NCI-H82 treated with DMSO at 0.1 percent for 48 hours (cell line): ENCODE results near the gene IGFBP5.

ENCODE experiments used
- DNase-seq: peaks from one replicate; lab custom pipeline; 2025; ENCODE audit not compliant: unreplicated experiment; lab: John Stamatoyannopoulos, UW

IGFBP5 gene

GRCh38 chr2:216695401-216695821, at the start of gene IGFBP5:
IGFBP5 (minus strand) TSS chr2:216695549; CDS start chr2:216694775, 774 bp downstream.
- peak; percentile 74 for DNase-seq

- no peak for DNase-seq
Observed at GRCh38 chr2:216743781-216744180, 48.4 kb upstream of the IGFBP5 start.

DNA sequence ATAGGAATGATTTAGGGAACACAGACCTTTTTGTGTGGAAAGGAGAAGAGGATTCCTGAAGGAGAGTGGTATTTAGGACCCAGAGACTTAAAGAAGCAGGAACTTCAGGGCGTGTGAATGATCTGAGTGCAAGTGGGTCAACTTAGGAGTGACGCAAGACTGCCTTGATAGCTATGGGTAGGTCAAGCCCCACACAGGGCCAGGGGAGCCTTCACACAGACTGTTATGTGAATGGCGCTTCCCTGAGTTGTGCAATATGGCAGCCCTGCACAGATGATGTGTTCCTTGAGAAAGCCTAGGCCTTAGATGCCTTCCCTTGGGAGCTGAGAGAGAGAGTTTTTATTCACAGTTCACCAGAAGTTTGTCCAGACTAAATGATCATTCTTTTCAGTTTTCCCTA, 47.1 kb upstream of the IGFBP5 start:
- DNase-seq, result no peak

DNA sequence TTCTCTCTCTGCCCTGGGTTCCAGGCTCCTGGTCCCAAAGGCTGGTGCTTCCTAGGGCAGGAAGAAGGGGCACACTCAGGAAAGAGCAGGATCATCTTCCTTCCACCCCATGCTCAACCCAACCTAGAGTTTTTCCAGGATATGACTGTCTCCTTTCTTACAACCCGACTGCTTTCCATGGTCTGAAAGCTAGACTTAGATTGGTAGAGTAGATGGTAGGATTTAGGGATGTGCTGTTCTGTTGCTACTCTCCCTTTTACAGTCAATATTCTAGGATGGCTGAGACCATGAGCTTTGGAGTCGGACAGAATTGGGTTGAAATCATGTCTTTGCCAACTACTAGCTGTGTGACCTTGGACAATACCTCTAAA, 45.9 kb upstream of the IGFBP5 start:
- DNase-seq, result no peak

GRCh38 chr2:216740557-216741222, 45.3 kb upstream of the IGFBP5 start:
- no peak for DNase-seq

GRCh38 chr2:216739035-216739434, 43.7 kb upstream of the IGFBP5 start:
- DNase-seq, result no peak

DNA sequence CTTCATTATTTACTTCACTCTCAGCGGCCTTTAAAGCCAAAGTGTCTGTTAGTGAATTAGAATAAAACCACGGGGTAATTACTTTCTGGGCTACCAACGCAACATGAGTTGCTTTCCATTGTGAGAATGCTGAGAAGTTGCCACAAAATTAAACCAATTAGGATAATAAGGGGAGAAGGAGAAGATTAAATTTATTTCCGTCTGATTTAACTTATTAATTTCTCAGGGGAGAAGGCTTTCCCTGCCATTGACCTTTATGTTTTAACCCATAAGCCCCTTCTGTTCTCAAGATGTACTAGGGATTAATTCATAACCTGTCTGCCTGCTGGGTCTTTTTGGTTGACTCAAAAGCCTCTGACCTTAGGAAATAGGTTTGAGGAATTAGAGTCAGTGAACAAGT, 42.3 kb upstream of the IGFBP5 start:
- peak; percentile 78 for DNase-seq

DNA sequence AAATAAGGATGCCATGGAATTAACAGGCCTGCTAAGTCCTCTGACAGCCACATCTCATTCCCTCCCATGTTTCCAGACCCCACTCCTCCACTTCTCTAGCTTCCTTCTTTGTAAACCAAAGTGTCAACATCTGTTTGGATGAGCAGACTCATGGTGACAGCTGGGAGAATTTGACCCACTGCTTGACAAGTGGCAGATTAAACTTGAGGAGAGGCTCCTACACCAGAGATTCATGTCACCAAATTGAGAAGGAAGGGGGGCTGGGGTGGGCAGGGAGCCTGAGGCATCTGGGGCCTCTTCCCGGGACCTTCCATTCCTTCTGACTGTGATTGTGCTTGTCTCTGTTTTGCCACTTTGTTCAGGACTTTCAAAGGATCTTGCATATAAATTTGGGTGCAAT, 41.0 kb upstream of the IGFBP5 start:
- peak; percentile 40 for DNase-seq

DNA sequence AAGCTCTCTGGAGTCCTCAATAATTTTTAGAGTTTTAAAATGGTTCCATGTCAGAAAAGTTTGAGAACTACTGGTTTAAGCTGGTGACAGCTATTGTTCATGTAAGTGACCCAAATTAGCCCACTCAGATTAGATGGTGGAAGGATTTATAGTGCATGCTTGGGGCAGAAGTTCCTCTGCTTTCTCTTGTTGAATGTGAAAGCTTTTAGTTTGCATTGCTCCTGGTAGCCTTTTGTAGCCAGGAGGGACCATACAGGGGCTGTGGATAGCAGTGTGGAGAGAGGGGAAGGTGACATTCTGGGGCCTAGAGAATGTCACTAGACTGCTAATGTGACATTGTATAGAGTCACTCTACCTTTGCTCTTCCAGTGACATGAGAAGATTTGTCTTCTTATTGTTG, 40.3 kb upstream of the IGFBP5 start:
- no peak for DNase-seq

DNA sequence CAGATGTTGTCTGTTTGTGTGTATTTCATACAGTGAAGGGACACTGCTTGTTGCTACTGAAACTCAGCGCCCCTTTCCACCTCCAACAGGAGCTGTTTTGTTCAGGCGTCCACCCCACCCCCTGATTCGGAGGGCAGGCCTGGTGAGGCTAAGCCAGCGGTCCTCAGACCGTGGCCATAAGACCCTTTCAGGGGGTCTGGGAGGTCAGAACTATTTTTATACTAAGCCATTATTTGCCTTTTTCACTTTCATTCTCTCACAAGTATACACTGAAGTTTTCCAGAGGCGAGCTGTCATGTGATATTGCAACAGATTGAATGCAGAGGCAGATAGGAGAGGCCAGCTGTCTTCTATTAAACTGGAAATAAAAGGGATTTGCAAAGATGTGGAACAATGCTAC, 39.7 kb upstream of the IGFBP5 start:
- DNase-seq, result no peak

DNA sequence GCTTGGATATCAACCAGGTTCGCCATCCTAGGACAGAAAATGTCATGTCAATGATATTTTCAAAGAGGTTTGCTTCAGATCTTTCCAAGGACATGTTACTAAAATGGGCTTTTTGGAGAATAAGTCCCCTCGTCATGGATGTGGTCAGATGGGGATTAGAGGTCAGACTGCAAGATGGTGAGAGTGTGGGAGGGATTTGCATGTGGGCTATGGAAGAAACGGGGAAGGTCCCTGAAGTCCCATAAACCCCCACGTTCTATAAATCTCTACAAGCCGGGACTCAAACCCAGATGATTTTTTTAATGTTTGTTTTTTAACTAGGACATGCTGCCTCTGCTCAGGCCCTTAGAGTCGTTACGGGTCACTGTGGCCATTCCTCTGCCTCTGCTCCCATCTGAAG, 37.7 kb upstream of the IGFBP5 start:
- no peak for DNase-seq

GRCh38 chr2:216732334-216732733, 37.0 kb upstream of the IGFBP5 start:
- no peak for DNase-seq

DNA sequence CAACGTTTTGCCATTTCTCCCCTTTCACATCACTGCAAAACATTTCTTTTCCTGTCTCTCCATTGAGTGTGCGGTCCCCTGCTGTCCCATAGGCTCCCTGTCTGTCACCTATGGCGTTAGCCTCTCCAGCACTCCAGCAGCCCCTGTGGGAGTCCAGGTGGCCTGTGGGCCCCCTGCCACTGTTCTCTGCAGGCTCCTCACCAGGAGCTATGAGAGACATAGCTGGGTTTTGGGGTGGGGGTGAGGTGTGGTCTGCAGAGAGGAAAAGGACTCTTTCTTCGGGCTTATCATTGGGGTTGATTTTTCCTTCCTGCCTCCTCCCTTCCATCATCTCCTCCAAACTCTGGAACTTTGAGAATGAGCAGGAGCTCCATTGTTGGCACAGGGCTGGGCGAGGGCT, 36.1 kb upstream of the IGFBP5 start:
- no peak for DNase-seq

GRCh38 chr2:216730871-216731270, 35.5 kb upstream of the IGFBP5 start:
- DNase-seq, result no peak

DNA sequence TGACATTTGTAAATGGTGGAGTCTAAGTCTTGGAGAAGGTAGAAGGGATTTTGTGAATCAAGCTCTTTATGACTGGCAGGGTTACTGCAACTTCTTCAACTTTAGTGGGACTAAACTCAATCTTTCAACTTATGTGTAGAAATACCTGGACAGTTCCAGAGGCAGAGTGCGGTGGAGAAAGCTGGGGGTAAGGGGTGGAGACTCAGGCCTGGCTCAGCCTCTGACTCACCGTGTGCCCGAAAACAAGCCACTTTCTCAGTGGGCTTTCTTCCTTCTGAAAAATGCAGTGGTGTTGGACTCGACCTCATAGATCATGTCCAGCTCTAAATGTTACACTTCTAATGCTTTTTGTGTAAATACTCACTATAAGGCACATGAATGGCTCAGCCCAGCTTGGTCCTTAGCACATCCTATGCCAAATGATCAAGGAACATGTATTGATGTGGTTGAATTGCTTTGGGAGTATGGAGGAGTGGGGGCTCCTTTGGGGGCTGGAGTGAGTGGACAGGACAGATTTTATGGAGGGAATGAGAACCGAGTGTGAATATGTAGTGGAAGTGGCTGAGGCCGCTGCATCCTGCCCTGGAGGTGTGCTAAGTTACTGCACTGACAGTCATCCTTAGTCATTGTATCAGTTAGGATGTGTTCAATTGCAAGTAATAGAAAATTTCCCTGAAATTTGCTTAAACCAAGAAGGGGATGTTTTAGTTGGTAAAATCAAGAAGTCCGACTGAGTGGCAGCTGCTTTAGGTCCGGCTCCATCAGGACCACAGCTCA, 32.2 kb upstream of the IGFBP5 start:
- DNase-seq, result no peak

DNA sequence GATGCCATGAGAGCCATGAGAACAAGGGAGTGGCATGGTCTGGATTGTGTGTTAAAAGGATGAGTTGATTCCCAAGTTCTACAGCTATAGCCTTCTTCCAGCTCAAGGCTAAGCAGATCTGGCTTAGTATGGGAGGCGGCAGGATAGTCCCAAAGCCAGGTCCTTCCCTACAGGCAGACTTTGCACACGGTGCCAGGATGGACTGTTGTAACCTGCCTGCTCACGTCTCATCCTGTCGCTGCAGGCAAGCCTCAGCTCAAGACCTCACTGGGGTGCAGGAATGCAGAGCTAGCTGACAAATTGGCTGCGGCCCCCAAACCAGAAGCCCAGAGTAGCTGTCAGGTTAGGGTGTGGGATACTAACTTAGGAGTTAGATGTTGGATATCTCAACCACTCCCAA, 28.8 kb upstream of the IGFBP5 start:
- no peak for DNase-seq

GRCh38 chr2:216721141-216721540, 25.8 kb upstream of the IGFBP5 start:
- DNase-seq, result no peak

- DNase-seq, result no peak
Observed at GRCh38 chr2:216720722-216721121, 25.4 kb upstream of the IGFBP5 start.

DNA sequence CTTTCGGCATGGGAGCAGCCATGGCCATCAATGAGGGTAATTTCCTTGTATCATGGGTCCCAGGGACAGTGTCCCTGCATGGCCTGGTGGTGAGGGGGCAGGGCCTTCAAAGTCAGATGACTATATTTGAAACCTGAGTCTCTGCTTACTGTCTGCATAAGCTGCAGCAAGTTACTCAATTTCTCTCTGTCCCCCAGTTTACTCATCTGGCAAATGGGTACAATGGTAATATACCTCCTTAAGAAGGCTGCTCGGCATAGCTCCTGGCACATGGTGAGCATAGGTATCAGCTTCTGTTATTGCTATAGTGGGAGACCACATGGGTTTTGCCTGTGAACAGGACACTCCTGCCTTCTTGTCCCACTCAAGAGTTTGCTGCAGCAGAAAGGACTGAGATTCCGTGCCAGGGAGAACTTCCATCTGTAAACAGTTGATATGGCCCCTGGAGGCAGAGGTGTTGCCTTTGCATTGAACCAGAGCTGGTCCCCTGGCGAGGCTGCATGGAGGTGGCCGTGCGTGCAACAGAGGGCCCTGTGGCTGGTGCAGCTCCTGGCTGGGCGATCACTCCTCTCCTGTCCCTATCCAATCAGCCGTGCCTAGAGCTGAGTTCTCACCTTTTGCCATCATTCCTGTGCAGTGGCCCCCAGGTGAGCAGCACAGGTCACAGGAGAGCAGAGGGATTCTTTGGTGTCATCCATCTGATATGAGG, 22.7 kb upstream of the IGFBP5 start:
- no peak for DNase-seq

- no peak for DNase-seq
Observed at GRCh38 chr2:216717491-216717901, 22.1 kb upstream of the IGFBP5 start.

- DNase-seq, result no peak
Observed at GRCh38 chr2:216716109-216716508, 20.8 kb upstream of the IGFBP5 start.

DNA sequence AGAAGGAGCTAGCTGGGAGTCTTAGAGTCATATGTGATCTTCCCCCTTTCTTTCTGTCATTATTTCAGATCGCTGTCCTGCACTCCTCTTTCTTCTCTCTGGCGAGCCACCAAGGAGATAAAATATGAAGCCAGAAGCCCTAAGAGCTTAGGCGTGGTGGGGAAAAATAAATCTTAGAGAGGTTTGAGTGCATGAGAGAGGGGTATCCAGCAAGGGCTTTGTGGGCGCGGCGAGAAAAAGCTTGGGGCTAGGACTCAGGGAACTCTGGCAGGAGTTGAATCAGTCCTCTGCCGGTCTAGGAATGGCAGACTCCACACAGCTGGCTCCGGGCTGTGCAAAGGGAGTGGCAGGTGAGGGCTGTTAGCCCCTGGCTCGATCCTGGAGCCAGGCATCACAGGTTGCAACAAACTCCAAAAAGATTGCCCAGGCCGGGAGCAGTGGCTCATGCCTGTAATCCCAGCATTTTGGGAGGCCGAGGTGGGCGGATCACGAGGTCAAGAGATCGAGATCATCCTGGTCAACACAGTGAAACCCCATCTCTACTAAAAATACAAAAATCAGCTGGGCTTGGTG, 20.1 kb upstream of the IGFBP5 start:
- DNase-seq, result no peak
